Calu3 (cell line): Measurements from ENCODE around the gene ANKMY2. TPM values are rescaled to one million over a fixed set of nuclear protein-coding genes. Genes with fewer than 3 reads are reported as not detected.

Experiments
- BruUV-seq: library from RNA; stranded (reverse); fragments of 400-500 nt; replicated peaks from 2 replicates; lab custom pipeline; 2021; lab: Mats Ljungman, UMichigan
- CTCF ChIA-PET: fragments of 300-600 bp; sonication (Branson Sonifier 250); formaldehyde crosslinking; loops from one replicate; lab custom pipeline; 2022; ENCODE audit warnings: antibody characterized with exemption; lab: Charles Lee
- DNase-seq: peaks from one replicate; pipeline ENCODE4 v3.0.0; 2022
- H3K27ac Mint-ChIP-seq: one replicate; pipeline ENCODE4 v1.8.0; 2022; ENCODE audit warnings: mixed read lengths; ENCODE audit not compliant: unreplicated experiment
- H3K27me3 Mint-ChIP-seq: one replicate; pipeline ENCODE4 v1.8.0; 2022; ENCODE audit warnings: mixed read lengths; ENCODE audit not compliant: unreplicated experiment
- H3K36me3 Mint-ChIP-seq: one replicate; pipeline ENCODE4 v1.8.0; 2022; ENCODE audit warnings: mild to moderate bottlenecking, moderate library complexity, mixed read lengths; ENCODE audit not compliant: insufficient read depth, unreplicated experiment
- H3K4me1 Mint-ChIP-seq: one replicate; pipeline ENCODE4 v1.8.0; 2022; ENCODE audit warnings: mild to moderate bottlenecking, low read depth, mixed read lengths; ENCODE audit not compliant: unreplicated experiment
- H3K4me3 Mint-ChIP-seq: one replicate; pipeline ENCODE4 v1.8.0; 2022; ENCODE audit warnings: mild to moderate bottlenecking, low read depth, moderate library complexity, mixed read lengths; ENCODE audit not compliant: unreplicated experiment
- H3K9me3 Mint-ChIP-seq: one replicate; pipeline ENCODE4 v1.8.0; 2022; ENCODE audit warnings: low read depth, mixed read lengths; ENCODE audit not compliant: unreplicated experiment
- CTCF ChIP-seq: fragments of 200-600 bp; IDR thresholded peaks from one replicate; pipeline ENCODE4 v1.8.0; 2022; ENCODE audit warnings: antibody characterized with exemption; ENCODE audit not compliant: unreplicated experiment
- intact Hi-C: fragments of 100-400 bp; cut with micrococcal nuclease; formaldehyde crosslinking; loops from one replicate; pipeline ENCODE4 v1.10.0; 2022; ENCODE audit not compliant: unreplicated experiment
- total RNA-seq: library from RNA; stranded (reverse); gene quantifications from 2 replicates; pipeline ENCODE4 v1.2.3, GENCODE V29; 2022

ANKMY2 gene
- total RNA-seq, 1 experiment from 2014 or later: 29.9 TPM

- no peak overlapping the region for H3K4me3 Mint-ChIP-seq
Measured at GRCh38 chr7:16587790-16588189, 57.8 kb downstream of the ANKMY2 start.

DNA sequence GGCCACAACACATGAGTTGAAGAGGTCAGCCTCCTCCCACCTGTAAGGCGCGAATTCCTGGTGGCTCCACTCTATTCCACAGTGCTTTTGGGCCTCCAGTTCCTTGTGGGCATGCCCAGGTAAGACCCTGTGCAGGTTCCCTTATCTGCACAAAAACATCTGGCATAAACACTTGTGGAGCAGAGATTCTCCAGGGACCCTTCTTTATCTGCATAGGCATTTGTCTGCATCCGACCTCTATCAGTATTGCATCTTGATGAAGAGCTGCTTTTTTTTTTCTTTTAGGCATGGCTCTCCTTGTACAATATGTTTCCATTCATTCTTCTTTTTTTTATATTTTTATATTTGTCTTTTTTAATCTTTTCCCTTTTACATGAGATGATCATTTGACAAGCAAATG, 58.4 kb downstream of the ANKMY2 start:
- H3K27ac Mint-ChIP-seq: no peak overlapping the region
- intact Hi-C loops: no loop called here
- H3K36me3 Mint-ChIP-seq: no peaks in the 10 kb centered on the region

More at GRCh38 chr7:16587790-16588189, 57.8 kb downstream of the ANKMY2 start:
- H3K36me3 Mint-ChIP-seq: no peaks in the 10 kb centered on the region
- DNase-seq: no peak
- TF ChIP-seq CTCF: no peak
- peaks cover 3% of the 10 kb centered on the region for H3K9me3 Mint-ChIP-seq
- CTCF ChIA-PET: no interaction called here
- intact Hi-C loops: no loop called here
- H3K4me1 Mint-ChIP-seq: peaks cover 30% of the 10 kb centered on the region
- no peak overlapping the region for H3K27ac Mint-ChIP-seq
- H3K27me3 Mint-ChIP-seq: no peaks in the 10 kb centered on the region
- BruUV-seq: no TSS peak

GRCh38 chr7:16586081-16586874, 59.3 kb downstream of the ANKMY2 start:
- Mint-ChIP-seq H3K4me1 (peaks cover 19% of the 10 kb centered on the region), H3K27me3 (no peaks in the 10 kb centered on the region), H3K27ac (no peak overlapping the region), H3K4me3 (no peak overlapping the region), H3K36me3 (no peaks in the 10 kb centered on the region), H3K9me3 (peaks cover 3% of the 10 kb centered on the region)
- no peak for TF ChIP-seq CTCF
- BruUV-seq: no TSS peak
- CTCF ChIA-PET: no interaction called here
- no peak for DNase-seq
- intact Hi-C loops: no loop called here

More for the DNA sequence above, 58.4 kb downstream of the ANKMY2 start:
- H3K4me3 Mint-ChIP-seq: no peak overlapping the region
- H3K27me3 Mint-ChIP-seq: no peaks in the 10 kb centered on the region
- H3K4me1 Mint-ChIP-seq: peaks cover 27% of the 10 kb centered on the region
- no TSS peak for BruUV-seq
- peaks cover 3% of the 10 kb centered on the region for H3K9me3 Mint-ChIP-seq
- no peak for DNase-seq
- CTCF ChIA-PET: no interaction called here
- no peak for TF ChIP-seq CTCF

DNA sequence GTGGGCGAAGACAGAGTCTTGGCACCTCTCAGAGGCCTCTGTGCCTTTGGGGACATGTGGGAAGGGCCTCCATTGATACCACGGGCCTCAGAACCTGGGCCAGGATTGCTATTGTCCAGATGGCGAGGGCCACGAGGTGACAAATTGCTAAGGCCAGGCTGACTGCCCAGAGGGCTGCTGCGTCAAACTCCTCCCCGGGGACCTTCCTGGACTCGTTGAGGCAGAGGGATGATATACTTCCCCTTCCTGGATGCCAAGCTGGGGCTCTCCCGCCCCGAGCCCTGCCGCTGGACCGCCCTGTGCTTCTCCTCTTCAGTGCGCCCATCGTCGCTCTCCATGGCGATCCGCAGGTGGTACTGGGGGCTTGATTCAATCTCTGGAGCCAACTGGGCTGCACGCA, 60.0 kb downstream of the ANKMY2 start:
- CTCF ChIA-PET: no interaction called here
- H3K4me3 Mint-ChIP-seq: no peak overlapping the region
- peaks cover 11% of the 10 kb centered on the region for H3K4me1 Mint-ChIP-seq
- intact Hi-C loops: no loop called here
- peaks cover 3% of the 10 kb centered on the region for H3K9me3 Mint-ChIP-seq
- no peak overlapping the region for H3K27ac Mint-ChIP-seq
- BruUV-seq: no TSS peak
- DNase-seq: no peak
- no peak for TF ChIP-seq CTCF
- H3K36me3 Mint-ChIP-seq: no peaks in the 10 kb centered on the region
- H3K27me3 Mint-ChIP-seq: no peaks in the 10 kb centered on the region
